Activated B cell treated with CpG ODN at 0.5 μM for 24 hours (primary cell): ENCODE data around the gene GABRA5. TPM values are rescaled to one million over a fixed set of nuclear protein-coding genes. Genes with fewer than 3 reads are reported as not detected.

Experiments
- ATAC-seq: fragments of 200-7000 bp; cut with Tn5 transposase; one replicate; pipeline ENCODE4 v1.10.0; 2021; ENCODE audit warnings: low read depth, mild to moderate bottlenecking, moderate library complexity
- CTCF ChIA-PET: fragments of 350-600 bp; sonication (Branson Sonifier 250); formaldehyde crosslinking; loops from one replicate; lab custom pipeline; 2021; ENCODE audit warnings: antibody characterized with exemption; lab: Charles Lee
- POLR2A ChIA-PET: fragments of 350-600 bp; sonication (Branson Sonifier 250); formaldehyde crosslinking; loops from one replicate; lab custom pipeline; 2021; ENCODE audit warnings: antibody characterized with exemption; lab: Charles Lee
- DNase-seq: peaks from one replicate; pipeline ENCODE4 v3.0.0; 2022
- H3K27ac Mint-ChIP-seq: one replicate; pipeline ENCODE4 v1.8.0; 2020; ENCODE audit warnings: mixed read lengths
- H3K27me3 Mint-ChIP-seq: one replicate; pipeline ENCODE4 v1.8.0; 2021; ENCODE audit warnings: mixed read lengths
- H3K36me3 Mint-ChIP-seq: one replicate; pipeline ENCODE4 v1.8.0; 2021; ENCODE audit warnings: low read depth, mixed read lengths
- H3K4me1 Mint-ChIP-seq: one replicate; pipeline ENCODE4 v1.8.0; 2021; ENCODE audit warnings: mixed read lengths
- H3K4me3 Mint-ChIP-seq: one replicate; pipeline ENCODE4 v1.8.0; 2020; ENCODE audit warnings: mild to moderate bottlenecking, mixed read lengths
- H3K9me3 Mint-ChIP-seq: one replicate; pipeline ENCODE4 v1.8.0; 2020; ENCODE audit warnings: mixed read lengths
- CTCF ChIP-seq: fragments of 200-600 bp; IDR thresholded peaks from one replicate; pipeline ENCODE4 v1.8.0; 2022; ENCODE audit warnings: antibody characterized with exemption, mild to moderate bottlenecking
- intact Hi-C: fragments of 100-400 bp; cut with micrococcal nuclease; formaldehyde crosslinking; loops from one replicate; pipeline ENCODE4 v1.15.1; 2024
- total RNA-seq: library from RNA; stranded (reverse); gene quantifications from 2 replicates; pipeline ENCODE4 v1.2.3, GENCODE V29; 2022

Gene GABRA5
- total RNA-seq, 1 donor from 2014 or later, result not detected

DNA sequence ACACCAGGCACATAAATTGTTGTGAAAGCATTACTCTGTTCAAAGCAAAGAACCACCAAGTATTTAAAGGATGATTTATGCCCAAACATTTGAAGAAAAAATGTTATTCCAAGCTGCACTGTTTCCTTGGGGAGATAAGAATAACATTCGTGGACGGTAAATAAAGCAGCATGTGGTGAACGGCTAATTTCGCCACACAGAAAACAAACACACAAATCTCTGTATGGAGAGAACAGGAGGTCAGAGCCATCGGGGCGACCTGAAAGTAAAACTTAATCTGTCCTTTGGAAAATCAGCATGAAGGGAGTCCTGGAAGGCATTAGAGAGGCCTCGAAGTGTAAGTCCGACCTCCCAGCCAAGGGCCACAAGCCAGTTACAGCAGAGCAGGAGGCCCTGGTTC is 77.0 kb downstream of the GABRA5 start:
- Mint-ChIP-seq H3K36me3 (no peaks in the 10 kb centered on the region), H3K4me1 (no peaks in the 10 kb centered on the region)

DNA sequence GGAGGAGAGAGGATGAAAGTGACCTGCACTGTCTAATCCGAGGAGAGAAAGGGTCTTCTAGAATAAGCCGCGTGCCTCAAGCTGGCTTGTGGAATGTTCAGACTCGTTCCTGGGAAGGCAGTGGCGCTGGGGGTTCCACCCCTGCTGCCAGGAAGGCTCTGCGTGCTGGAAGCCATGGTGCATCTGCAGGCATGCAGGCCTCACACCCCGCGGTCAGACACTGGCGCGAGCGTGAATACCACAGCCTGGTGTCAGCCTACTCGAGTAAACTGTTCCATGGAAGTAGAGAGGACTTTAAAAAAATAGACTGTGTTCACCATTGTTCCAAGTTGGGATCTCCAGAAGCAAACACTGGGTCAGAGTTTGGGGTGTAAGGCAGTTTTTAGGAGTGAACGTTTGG is 78.2 kb downstream of the GABRA5 start:
- Mint-ChIP-seq H3K27ac (no peak overlapping the region), H3K9me3 (peaks cover 3% of the 10 kb centered on the region), H3K4me1 (no peaks in the 10 kb centered on the region), H3K27me3 (no peaks in the 10 kb centered on the region), H3K4me3 (no peak overlapping the region), H3K36me3 (no peaks in the 10 kb centered on the region)
- ChIA-PET CTCF (no interaction called here), POLR2A (no interaction called here)
- DNase-seq (no peak), ATAC-seq (no peak)
- intact Hi-C loops, result no loop called here
- TF ChIP-seq CTCF, result no peak

More for the DNA sequence above, 77.0 kb downstream of the GABRA5 start:
- Mint-ChIP-seq H3K27me3 (no peaks in the 10 kb centered on the region), H3K27ac (no peak overlapping the region), H3K9me3 (peaks cover 3% of the 10 kb centered on the region), H3K4me3 (no peak overlapping the region)
- DNase-seq (no peak), ATAC-seq (no peak)
- ChIA-PET CTCF (no interaction called here), POLR2A (no interaction called here)
- no peak for TF ChIP-seq CTCF
- intact Hi-C loops, result no loop called here

GRCh38 chr15:26950001-26950400 is 83.1 kb downstream of the GABRA5 start:
- Mint-ChIP-seq H3K4me3 (no peak overlapping the region), H3K9me3 (peaks cover 17% of the 10 kb centered on the region), H3K4me1 (no peaks in the 10 kb centered on the region), H3K36me3 (no peaks in the 10 kb centered on the region), H3K27ac (no peak overlapping the region), H3K27me3 (no peaks in the 10 kb centered on the region)
- DNase-seq (no peak), ATAC-seq (no peak)
- intact Hi-C loops, result no loop called here
- ChIA-PET POLR2A (no interaction called here), CTCF (no interaction called here)
- TF ChIP-seq CTCF, result no peak

GRCh38 chr15:26954403-26954802 is 87.5 kb downstream of the GABRA5 start:
- H3K27ac Mint-ChIP-seq, result no peak overlapping the region
- POLR2A ChIA-PET, result no interaction called here
- H3K4me3 Mint-ChIP-seq, result no peak overlapping the region
- no peaks in the 10 kb centered on the region for H3K27me3 Mint-ChIP-seq
- TF ChIP-seq CTCF, result no peak
- no peaks in the 10 kb centered on the region for H3K4me1 Mint-ChIP-seq
- peaks cover 24% of the 10 kb centered on the region for H3K9me3 Mint-ChIP-seq
- ATAC-seq (no peak), DNase-seq (no peak)
- H3K36me3 Mint-ChIP-seq, result no peaks in the 10 kb centered on the region
- intact Hi-C loops, result no loop called here
- CTCF ChIA-PET, result no interaction called here

GRCh38 chr15:26967719-26968269 is 100.9 kb downstream of the GABRA5 start:
- ATAC-seq (no peak), DNase-seq (no peak)
- Mint-ChIP-seq H3K27ac (no peak overlapping the region), H3K27me3 (peaks cover 13% of the 10 kb centered on the region), H3K36me3 (no peaks in the 10 kb centered on the region), H3K4me3 (no peak overlapping the region), H3K4me1 (no peaks in the 10 kb centered on the region), H3K9me3 (peaks cover 2% of the 10 kb centered on the region)
- ChIA-PET POLR2A (no interaction called here), CTCF (no interaction called here)
- intact Hi-C loops, result no loop called here
- no peak for TF ChIP-seq CTCF
